Smooth muscle cell (in vitro differentiated cells): Measurements from ENCODE around the gene LMX1B. TPM values are rescaled to one million over a fixed set of nuclear protein-coding genes. Genes with fewer than 3 reads are reported as not detected.

Experiments used
- DNase-seq: peaks from one replicate; lab custom pipeline; 2025; ENCODE audit not compliant: unreplicated experiment; lab: John Stamatoyannopoulos, UW
- H2AFZ ChIP-seq: fragments of 200-600 bp; sonication (generic); 2 replicates; pipeline ENCODE4 v1.6.0; 2016; ENCODE audit warnings: antibody characterized with exemption, low read depth, mild to moderate bottlenecking
- H3F3A ChIP-seq: fragments of 200-600 bp; sonication (generic); 2 replicates; pipeline ENCODE4 v1.6.0; 2017; ENCODE audit warnings: antibody characterized with exemption, low read depth
- H3K27ac ChIP-seq: fragments of 200-600 bp; sonication (generic); 2 replicates; pipeline ENCODE4 v1.5.1; 2016; ENCODE audit warnings: low read depth, mild to moderate bottlenecking
- H3K27me3 ChIP-seq: fragments of 200-600 bp; sonication (generic); 2 replicates; pipeline ENCODE4 v1.6.1; 2016; ENCODE audit warnings: low read depth, mild to moderate bottlenecking
- H3K36me3 ChIP-seq: fragments of 200-600 bp; sonication (generic); 2 replicates; pipeline ENCODE4 v1.5.1; 2016; ENCODE audit warnings: low read depth
- H3K4me1 ChIP-seq: fragments of 200-600 bp; sonication (generic); 2 replicates; pipeline ENCODE4 v1.5.1; 2016; ENCODE audit warnings: low read depth
- H3K4me2 ChIP-seq: fragments of 200-600 bp; sonication (generic); 2 replicates; pipeline ENCODE4 v1.6.0; 2016; ENCODE audit warnings: mild to moderate bottlenecking
- H3K4me3 ChIP-seq: fragments of 200-600 bp; sonication (generic); 2 replicates; pipeline ENCODE4 v1.5.1; 2016; ENCODE audit warnings: mild to moderate bottlenecking
- H3K79me2 ChIP-seq: fragments of 200-600 bp; sonication (generic); 2 replicates; pipeline ENCODE4 v1.6.0; 2016; ENCODE audit warnings: low read depth, mild to moderate bottlenecking
- H3K9ac ChIP-seq: fragments of 200-600 bp; sonication (generic); 2 replicates; pipeline ENCODE4 v1.6.0; 2016; ENCODE audit warnings: low read depth
- H3K9me3 ChIP-seq: fragments of 200-600 bp; sonication (generic); replicated peaks from 2 replicates; pipeline ENCODE4 v1.5.1; 2016; ENCODE audit warnings: low read depth
- H4K20me1 ChIP-seq: fragments of 200-600 bp; sonication (generic); 2 replicates; pipeline ENCODE4 v1.6.0; 2016; ENCODE audit warnings: low read depth
- WGBS: methylation state at CpG from one replicate; pipeline ENCODE4 v1.1.7; 2016; ENCODE audit warnings: low lambda C conversion rate; 5-methylcytosine and 5-hydroxymethylcytosine counted together
- polyA plus RNA-seq: library from polyadenylated mRNA; unstranded; fragments of >200 nt; fragmentation: Nextera tagmentation; extraction: Ambion mirVana; gene quantifications from 2 replicates; pipeline ENCODE4 v1.2.1, GENCODE V29; 2016
- total RNA-seq: library from RNA; depleted of rRNA; stranded (reverse); fragments of >200 nt; gene quantifications from 2 replicates; pipeline ENCODE4 v1.2.3, GENCODE V29; 2014
- TF ChIP-seq, protein P1 (sequence below): fragments of 200-600 bp; sonication (generic); IDR thresholded peaks from 2 replicates; pipeline ENCODE4 v1.5.1; 2017; ENCODE audit warnings: borderline replicate concordance, mild to moderate bottlenecking, antibody characterized with exemption; ENCODE audit not compliant: insufficient read depth, poor library complexity, severe bottlenecking

Gene LMX1B
- total and polyA plus RNA-seq, 2 experiments from 2014 or later = not detected

DNA sequence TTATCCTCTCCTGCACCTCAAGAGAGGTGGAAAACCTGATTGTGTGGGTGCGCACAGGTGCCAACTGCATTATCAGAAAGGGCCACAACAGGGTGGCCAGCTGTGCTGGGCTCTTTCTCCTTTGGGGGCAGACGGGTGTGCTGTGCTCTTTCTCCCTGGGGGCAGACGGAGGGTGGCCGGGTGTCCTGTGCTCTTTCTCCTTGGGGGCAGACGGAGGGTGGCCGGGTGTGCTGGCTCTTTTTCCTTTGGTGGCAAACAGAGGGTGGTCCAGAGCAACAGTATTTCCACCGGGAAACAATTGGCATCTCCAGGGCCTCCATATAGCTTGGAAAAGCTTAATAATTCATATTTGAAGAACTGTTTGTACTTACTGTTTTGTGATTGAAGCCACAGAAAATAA lies 6.8 kb downstream of the LMX1B start:
- TF ChIP-seq, protein P1, sequence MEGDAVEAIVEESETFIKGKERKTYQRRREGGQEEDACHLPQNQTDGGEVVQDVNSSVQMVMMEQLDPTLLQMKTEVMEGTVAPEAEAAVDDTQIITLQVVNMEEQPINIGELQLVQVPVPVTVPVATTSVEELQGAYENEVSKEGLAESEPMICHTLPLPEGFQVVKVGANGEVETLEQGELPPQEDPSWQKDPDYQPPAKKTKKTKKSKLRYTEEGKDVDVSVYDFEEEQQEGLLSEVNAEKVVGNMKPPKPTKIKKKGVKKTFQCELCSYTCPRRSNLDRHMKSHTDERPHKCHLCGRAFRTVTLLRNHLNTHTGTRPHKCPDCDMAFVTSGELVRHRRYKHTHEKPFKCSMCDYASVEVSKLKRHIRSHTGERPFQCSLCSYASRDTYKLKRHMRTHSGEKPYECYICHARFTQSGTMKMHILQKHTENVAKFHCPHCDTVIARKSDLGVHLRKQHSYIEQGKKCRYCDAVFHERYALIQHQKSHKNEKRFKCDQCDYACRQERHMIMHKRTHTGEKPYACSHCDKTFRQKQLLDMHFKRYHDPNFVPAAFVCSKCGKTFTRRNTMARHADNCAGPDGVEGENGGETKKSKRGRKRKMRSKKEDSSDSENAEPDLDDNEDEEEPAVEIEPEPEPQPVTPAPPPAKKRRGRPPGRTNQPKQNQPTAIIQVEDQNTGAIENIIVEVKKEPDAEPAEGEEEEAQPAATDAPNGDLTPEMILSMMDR = no peak
- Histone ChIP-seq H4K20me1 (no peaks in the 10 kb centered on the region), H3K36me3 (no peaks in the 10 kb centered on the region), H3K9ac (no peak overlapping the region), H3K79me2 (no peaks in the 10 kb centered on the region), H3F3A (no peaks in the 10 kb centered on the region), H3K4me3 (no peak overlapping the region), H2AFZ (no peak overlapping the region), H3K27ac (no peak overlapping the region), H3K9me3 (no peaks in the 10 kb centered on the region), H3K27me3 (peaks cover 100% of the 10 kb centered on the region), H3K4me2 (no peak overlapping the region), H3K4me1 (peaks cover 27% of the 10 kb centered on the region)
- no peak for DNase-seq
- 39% methylated on average over 7 of the region's 7 CpGs for WGBS

DNA sequence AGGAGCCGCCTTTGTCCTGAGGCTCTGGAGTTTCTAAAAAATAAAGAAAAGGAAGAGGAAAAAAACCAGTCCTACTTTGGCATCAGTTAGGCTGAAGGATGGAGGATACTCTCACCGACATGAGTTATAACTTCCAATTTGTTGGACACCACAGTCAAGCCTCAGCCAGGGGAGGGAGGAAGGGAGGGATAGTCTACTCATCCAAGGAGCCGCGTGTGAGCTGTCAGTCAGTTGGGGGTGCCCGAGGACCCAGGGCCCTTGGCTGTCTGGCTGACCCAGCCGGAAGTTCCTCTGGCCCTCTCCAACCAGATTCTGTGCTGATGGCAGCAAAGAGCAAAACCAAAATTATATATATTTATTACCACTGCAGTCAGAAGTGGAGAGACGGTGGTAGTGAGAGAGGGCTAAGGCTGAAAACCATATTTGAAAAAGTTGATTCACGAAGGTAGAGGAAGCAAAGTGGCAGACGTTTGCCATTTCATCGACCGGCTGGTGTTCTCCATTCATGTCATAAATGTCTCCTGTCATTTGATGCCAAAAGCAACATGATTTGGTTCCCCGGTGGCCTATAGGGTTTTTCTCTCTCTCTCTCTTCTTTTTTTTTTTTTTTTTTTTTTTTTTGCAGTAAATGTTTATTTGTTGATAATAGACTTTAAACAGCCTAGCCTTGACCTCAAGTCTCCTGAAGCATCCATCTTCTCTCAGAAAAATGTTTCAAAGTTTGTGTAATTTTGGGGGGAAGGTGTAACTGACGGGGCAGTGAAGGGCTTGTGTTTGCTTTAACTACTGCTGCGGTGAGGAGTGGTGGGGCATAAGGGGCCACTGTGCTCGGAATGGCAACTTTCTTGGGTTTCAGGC lies 7.6 kb downstream of the LMX1B start:
- 20% methylated on average over 15 of the region's 15 CpGs for WGBS
- DNase-seq = no peak

DNA sequence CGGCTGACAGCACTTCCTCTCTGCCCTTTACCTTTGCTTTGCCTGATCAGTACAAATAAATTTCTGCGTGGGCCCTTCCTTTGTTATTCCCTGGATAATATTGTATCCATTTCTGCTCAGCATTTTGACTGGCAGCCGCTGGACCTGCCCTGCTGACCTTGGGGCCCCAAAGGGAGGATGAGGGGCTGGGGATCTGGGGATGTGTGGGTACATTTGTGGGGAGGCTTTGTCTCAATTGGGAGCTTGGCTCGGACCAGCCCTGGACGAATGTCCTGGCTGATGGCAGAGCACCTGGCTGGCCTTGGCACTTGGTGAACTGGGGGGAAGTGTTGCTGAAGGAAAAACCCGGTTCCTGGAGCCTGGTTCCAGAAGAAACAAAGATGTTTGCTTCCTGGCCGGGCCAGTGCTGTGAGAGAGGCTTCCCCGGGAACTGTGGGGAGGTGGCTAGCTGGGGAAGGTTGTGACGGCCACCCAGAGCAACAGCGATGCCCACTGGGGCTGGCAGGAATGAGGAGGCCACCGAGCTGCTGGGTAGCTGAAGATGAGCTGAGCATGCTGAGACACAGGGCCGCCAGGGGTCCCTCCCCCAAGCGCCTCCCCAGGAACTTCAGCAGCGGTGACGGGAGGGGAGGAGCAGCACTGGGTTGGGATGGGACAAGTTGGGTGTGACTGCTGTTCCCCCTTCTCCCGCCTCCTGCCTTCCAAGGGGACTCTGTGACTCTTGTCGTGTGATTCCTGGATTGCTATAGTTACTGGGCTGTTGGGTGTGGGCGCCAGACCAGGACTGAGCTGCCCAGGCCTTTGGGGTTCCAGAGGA lies 8.4 kb downstream of the LMX1B start:
- Histone ChIP-seq H3K79me2 (no peaks in the 10 kb centered on the region), H3F3A (no peaks in the 10 kb centered on the region), H4K20me1 (no peaks in the 10 kb centered on the region), H3K4me3 (no peak overlapping the region), H3K9ac (no peak overlapping the region), H2AFZ (no peak overlapping the region), H3K4me2 (no peak overlapping the region), H3K4me1 (peaks cover 33% of the 10 kb centered on the region), H3K36me3 (no peaks in the 10 kb centered on the region), H3K9me3 (no peaks in the 10 kb centered on the region), H3K27ac (no peak overlapping the region), H3K27me3 (peaks cover 100% of the 10 kb centered on the region)
- 11% methylated on average over 18 of the region's 18 CpGs for WGBS
- no peak for DNase-seq
- TF ChIP-seq, protein P1 = no peak

More for the DNA sequence above, 7.6 kb downstream of the LMX1B start:
- TF ChIP-seq, protein P1 = no peak
- Histone ChIP-seq H4K20me1 (no peaks in the 10 kb centered on the region), H3K4me1 (peaks cover 33% of the 10 kb centered on the region), H3K27me3 (peaks cover 100% of the 10 kb centered on the region), H3K79me2 (no peaks in the 10 kb centered on the region), H3K4me3 (no peak overlapping the region), H3K9ac (no peak overlapping the region), H3K36me3 (no peaks in the 10 kb centered on the region), H3F3A (no peaks in the 10 kb centered on the region), H3K4me2 (no peak overlapping the region), H3K9me3 (no peaks in the 10 kb centered on the region), H2AFZ (no peak overlapping the region), H3K27ac (no peak overlapping the region)
